ENCODE results near the gene HDDC2.

Gene HDDC2

DNA sequence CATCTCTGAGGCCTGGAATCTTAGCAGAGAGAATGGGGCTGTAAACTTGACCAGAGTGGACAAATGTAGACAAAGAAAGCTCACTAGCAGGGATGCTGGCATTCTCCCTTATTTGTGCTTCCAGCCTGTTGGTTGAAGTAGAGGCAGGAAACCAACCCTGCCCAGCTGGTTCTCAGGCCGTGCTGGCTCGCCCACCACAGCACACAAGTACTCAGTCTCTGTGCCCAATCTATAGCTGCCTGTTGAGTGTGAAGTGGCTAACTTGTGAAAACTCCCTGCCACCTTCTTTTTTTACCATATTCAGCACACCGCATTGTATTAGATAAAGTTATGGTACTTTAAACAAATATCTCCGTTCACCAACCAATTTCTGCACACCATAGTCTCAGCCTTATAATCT, 37.3 kb downstream of the HDDC2 start:
- Mint-ChIP-seq H3K27me3 (no peaks in the 10 kb centered on the region), H3K27ac (no peak overlapping the region), H3K36me3 (no peaks in the 10 kb centered on the region), H3K4me3 (no peak overlapping the region), H3K4me1 (no peaks in the 10 kb centered on the region), H3K9me3 (no peaks in the 10 kb centered on the region)

DNA sequence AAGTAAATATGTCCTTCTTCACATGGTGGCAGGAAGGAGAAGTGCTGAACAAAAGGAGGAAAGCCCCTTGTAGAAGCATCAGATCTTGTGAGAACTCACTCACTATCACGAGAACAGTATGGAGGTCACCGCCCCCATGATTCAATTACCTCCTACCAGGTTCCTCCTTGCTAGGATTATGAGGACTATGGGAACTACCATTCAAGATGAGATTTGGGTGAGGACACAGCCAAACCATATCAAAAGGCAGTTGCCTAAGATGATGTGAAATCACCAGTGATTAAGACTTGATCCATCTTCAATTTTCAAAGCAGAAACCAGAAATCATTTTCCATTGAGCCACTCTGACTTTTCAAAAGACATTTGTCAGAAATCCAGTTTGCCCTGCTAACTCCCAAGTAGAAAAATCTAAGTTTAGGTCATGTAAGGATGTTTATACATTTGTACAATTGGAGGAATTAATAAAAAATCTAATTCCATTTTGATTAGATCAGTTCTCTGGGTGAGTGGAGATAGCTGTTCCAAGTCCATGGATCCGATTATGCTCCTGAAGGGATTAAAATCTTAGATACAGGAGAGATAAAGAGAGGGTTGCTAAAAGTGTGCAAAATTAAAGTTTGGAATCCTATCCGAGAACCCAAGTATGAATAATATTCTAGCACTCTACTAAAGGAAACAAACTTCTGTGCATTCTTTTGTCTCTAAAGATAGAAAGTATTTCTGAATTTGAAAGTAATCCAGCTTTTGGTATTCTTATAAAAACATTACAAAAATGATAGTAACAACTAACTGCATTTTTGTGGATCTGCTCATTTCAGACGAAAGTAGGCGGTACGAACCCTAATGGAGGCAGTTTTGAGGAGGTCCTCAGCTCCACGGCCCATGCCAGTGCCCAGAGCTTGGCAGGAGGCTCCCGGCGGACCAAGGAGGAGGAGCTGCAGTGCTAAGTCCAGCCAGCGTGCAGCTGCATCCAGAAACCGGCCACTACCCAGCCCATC, 39.5 kb downstream of the HDDC2 start:
- no peaks in the 10 kb centered on the region for H3K4me1 Mint-ChIP-seq
- H3K27ac Mint-ChIP-seq, result no peak overlapping the region
- no peak overlapping the region for H3K4me3 Mint-ChIP-seq
- H3K36me3 Mint-ChIP-seq, result no peaks in the 10 kb centered on the region
- no peaks in the 10 kb centered on the region for H3K27me3 Mint-ChIP-seq
- no peaks in the 10 kb centered on the region for H3K9me3 Mint-ChIP-seq

DNA sequence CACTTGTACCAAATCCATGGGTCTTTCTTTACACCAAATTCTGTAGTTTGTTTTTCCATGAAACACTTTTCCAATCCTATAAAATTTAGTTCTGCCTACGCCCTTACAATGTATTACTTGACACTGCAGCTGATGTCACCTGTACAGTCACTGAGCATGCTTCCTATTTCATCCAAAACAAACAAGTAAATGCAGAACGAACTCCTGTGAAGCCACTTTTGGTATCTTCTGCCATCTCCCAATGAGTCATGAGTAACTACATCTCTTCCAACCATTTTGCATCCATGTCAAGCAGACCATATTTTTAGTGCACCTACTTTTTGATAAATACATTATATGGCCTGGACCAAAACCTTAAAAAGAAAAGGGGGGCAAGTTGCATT, 42.4 kb downstream of the HDDC2 start:
- H3K36me3 Mint-ChIP-seq, result no peaks in the 10 kb centered on the region
- H3K9me3 Mint-ChIP-seq, result no peaks in the 10 kb centered on the region
- no peaks in the 10 kb centered on the region for H3K27me3 Mint-ChIP-seq
- H3K4me1 Mint-ChIP-seq, result no peaks in the 10 kb centered on the region
- no peak overlapping the region for H3K27ac Mint-ChIP-seq
- H3K4me3 Mint-ChIP-seq, result no peak overlapping the region

GRCh38 chr6:125258651-125259353, 43.0 kb downstream of the HDDC2 start:
- no peak overlapping the region for H3K27ac Mint-ChIP-seq
- no peaks in the 10 kb centered on the region for H3K9me3 Mint-ChIP-seq
- no peaks in the 10 kb centered on the region for H3K4me1 Mint-ChIP-seq

DNA sequence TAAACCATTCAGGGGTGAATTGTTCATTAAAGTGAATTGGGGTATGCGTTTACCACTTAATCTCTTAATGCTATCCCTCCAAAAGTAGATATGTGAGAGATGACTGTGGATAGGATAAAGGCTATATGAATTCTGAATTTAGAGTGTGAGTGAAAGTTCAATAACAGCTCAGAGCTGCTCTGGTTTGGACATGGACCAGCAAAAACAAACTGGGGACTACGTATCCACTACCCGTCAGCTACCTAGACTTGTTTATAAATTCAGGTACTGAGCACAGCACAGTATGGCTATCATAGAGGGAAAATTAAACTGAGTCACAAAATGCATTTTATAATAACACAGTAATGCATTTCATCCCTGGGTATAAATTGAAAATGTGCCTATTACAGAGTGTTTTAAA, 44.4 kb downstream of the HDDC2 start:
- no peak overlapping the region for H3K27ac Mint-ChIP-seq
- H3K4me3 Mint-ChIP-seq, result no peak overlapping the region
- H3K27me3 Mint-ChIP-seq, result no peaks in the 10 kb centered on the region
- H3K4me1 Mint-ChIP-seq, result no peaks in the 10 kb centered on the region
- H3K36me3 Mint-ChIP-seq, result no peaks in the 10 kb centered on the region
- no peaks in the 10 kb centered on the region for H3K9me3 Mint-ChIP-seq

More at GRCh38 chr6:125258651-125259353, 43.0 kb downstream of the HDDC2 start:
- no peaks in the 10 kb centered on the region for H3K27me3 Mint-ChIP-seq
- no peaks in the 10 kb centered on the region for H3K36me3 Mint-ChIP-seq
- H3K4me3 Mint-ChIP-seq, result no peak overlapping the region

DNA sequence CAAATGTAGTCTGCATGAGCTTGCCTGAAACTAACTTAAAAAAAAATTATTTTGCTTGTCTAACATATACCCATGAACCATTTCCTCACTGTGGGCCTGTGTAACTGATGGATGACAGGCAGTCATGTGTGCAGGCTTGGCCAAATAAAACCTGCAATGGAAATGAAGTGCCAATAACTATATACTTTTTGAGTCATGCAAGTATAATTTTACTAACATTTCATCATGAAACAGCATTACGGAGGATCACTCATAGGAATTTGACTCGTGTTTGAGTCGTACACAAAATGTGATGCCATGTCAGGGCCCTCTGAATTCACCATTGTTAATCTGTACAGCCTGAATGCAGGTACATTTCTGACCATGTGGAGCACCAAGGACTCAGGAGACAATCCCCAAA, 46.6 kb downstream of the HDDC2 start:
- Mint-ChIP-seq H3K36me3 (no peaks in the 10 kb centered on the region), H3K27me3 (no peaks in the 10 kb centered on the region), H3K9me3 (no peaks in the 10 kb centered on the region), H3K27ac (no peak overlapping the region), H3K4me3 (no peak overlapping the region), H3K4me1 (no peaks in the 10 kb centered on the region)

DNA sequence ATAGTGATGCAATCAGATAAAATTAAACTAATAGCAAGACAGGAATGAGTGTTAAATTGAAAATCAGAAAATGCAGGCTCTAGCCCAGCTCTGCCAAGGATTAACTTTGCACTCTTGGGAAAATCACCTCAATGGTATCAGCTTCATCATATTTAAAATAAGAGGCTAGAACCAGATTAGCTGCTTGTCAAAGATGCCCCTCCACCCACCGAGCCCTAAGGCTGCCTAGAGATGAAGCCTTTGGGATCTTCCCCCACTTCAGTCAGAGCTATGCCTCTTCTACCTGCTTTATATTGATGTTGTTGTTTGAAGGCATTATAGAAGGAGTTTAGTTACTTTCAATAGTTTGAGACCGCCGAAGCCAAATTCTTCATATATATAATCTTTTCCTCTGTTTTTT, 47.4 kb downstream of the HDDC2 start:
- no peaks in the 10 kb centered on the region for H3K4me1 Mint-ChIP-seq

DNA sequence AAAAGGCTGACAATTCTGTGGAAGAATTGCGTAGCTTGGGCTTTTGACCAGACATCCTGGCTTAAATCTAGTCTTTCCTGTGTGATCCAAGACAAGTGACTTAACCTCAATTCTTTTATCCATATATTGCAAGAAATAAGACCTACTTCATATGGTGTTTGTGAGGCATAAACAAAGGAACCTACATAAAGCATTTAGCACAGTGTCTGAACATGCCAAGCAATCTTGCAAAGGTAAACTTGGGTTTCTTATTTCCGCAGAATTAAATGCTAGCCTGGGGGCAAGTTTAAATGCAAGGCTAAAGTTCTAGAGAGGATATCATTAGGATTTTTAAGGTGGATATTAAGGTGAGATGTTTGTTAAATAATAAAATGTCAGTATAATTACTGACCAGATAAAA, 47.9 kb downstream of the HDDC2 start:
- Mint-ChIP-seq H3K9me3 (no peaks in the 10 kb centered on the region), H3K27ac (no peak overlapping the region), H3K4me3 (no peak overlapping the region), H3K27me3 (no peaks in the 10 kb centered on the region), H3K36me3 (no peaks in the 10 kb centered on the region), H3K4me1 (no peaks in the 10 kb centered on the region)

More for the DNA sequence above, 47.4 kb downstream of the HDDC2 start:
- no peak overlapping the region for H3K27ac Mint-ChIP-seq
- no peaks in the 10 kb centered on the region for H3K36me3 Mint-ChIP-seq
- H3K9me3 Mint-ChIP-seq, result no peaks in the 10 kb centered on the region
- H3K27me3 Mint-ChIP-seq, result no peaks in the 10 kb centered on the region
- H3K4me3 Mint-ChIP-seq, result no peak overlapping the region

DNA sequence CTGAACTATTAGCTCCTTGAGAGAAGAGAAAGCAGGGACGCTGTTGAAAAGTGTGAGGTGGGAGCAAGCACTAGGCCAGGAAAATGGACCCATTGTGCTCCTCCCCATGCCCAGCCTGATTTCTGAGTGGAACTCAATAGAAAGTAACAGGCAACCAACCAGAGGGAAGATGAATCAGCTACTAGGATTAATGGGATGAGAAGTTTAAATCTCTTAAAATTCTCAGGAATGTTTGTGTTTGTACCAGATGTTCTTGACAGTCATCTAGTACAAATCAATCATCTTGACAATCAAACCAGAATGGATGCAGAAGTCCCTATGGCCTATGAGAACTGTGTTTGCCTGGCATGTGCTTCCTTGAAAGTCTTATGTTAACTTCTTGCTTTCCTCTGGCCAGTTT, 48.9 kb downstream of the HDDC2 start:
- Mint-ChIP-seq H3K27me3 (peaks cover 3% of the 10 kb centered on the region), H3K4me1 (no peaks in the 10 kb centered on the region), H3K27ac (no peak overlapping the region), H3K36me3 (no peaks in the 10 kb centered on the region), H3K4me3 (no peak overlapping the region), H3K9me3 (no peaks in the 10 kb centered on the region)

DNA sequence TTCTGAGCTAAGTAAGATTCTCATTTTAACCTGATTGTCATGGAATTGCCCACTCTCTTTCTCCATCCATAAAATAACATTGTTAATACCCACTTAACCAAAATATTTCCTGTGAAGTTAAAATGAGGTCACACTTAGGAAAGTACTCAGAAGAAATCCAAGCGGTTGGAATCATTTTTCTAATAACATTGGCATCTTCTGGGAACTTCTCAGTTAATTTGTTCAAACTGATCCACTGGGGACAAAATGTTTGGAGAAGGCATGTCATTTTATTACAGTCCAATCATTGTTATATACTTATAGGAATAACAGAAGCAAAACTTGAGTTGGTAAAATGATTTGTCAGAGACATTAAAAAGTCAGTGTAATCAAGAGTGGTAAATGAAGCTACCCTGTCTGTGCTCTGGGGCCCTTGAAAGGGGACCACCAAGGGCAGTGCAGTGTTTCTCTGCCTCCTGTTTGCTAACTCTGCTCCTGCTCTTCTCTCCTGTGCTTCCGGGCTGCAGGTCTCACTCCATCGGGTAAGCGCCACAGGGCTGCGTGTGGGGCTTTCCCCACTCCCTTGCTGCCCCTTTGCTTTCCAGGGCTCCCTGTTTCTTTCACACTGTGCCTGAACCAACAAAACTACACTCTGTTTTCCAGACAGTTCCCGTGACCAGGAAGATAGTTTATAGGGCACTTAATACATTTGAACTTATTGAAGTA, 50.1 kb downstream of the HDDC2 start:
- H3K4me3 Mint-ChIP-seq, result peak overlapping the region; percentile 39
- peaks cover 3% of the 10 kb centered on the region for H3K27me3 Mint-ChIP-seq
- no peak overlapping the region for H3K27ac Mint-ChIP-seq
- no peaks in the 10 kb centered on the region for H3K9me3 Mint-ChIP-seq
- no peaks in the 10 kb centered on the region for H3K36me3 Mint-ChIP-seq
- no peaks in the 10 kb centered on the region for H3K4me1 Mint-ChIP-seq

DNA sequence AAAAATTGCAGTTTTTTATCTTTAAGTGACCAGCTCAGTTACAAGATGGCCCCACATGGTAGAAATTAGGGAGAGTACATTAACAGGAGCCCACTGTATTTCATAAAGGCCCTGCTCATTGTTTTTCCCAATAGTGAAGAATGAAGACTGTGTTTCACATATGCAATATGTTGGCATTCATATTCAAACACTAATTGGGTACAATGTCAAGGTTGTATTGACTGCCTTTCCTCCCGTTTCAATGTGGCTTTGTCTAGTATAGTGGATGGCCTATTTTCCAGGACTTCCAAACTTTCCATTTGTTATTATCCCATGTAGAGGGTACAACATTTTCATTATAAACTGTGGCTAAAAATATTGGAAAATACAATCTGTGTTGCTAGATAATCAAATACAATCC, 51.3 kb downstream of the HDDC2 start:
- no peaks in the 10 kb centered on the region for H3K4me1 Mint-ChIP-seq
- H3K4me3 Mint-ChIP-seq, result no peak overlapping the region
- no peaks in the 10 kb centered on the region for H3K36me3 Mint-ChIP-seq
- H3K27ac Mint-ChIP-seq, result no peak overlapping the region
- peaks cover 5% of the 10 kb centered on the region for H3K27me3 Mint-ChIP-seq
- H3K9me3 Mint-ChIP-seq, result no peaks in the 10 kb centered on the region

DNA sequence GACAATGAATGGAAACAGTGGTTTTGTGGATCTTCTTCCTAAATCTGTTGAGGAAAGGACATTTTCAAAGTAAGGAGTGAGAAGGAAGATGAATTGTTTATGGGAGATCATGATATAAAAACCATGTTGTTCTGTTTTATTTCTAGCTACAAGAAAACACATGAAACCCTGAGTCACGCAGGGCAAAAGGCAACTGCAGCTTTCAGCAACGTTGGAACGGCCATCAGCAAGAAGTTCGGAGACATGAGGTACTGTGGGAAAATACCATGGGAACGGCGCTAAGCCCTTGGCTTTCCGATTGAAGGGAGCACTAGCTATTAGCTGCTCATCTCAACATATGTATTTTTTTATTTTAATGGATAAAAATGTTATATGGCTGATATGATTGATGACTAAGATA, 53.6 kb downstream of the HDDC2 start:
- Mint-ChIP-seq H3K27me3 (peaks cover 6% of the 10 kb centered on the region), H3K36me3 (no peaks in the 10 kb centered on the region), H3K27ac (no peak overlapping the region)

DNA sequence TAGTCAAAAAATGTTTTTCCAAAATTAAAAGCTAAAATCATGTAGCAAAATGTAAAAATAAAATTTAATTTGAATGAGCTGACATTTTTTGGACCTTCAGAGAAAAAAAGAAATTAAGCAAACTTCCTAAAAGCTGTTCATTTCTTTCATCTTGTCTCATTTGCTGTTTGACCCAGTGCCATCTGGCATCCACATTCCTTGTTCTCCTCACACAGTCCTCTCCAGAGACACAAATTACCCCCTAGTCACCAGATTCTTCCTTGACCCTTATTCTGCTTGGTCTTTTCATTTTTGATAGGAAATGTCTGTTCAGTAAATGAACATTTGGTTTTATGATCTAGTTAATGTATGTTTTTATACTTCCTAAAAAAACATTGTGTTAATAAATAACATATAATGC, 55.2 kb downstream of the HDDC2 start:
- H3K27ac Mint-ChIP-seq, result no peak overlapping the region
- no peaks in the 10 kb centered on the region for H3K4me1 Mint-ChIP-seq
- peaks cover 12% of the 10 kb centered on the region for H3K27me3 Mint-ChIP-seq
- no peaks in the 10 kb centered on the region for H3K36me3 Mint-ChIP-seq
- no peak overlapping the region for H3K4me3 Mint-ChIP-seq
- H3K9me3 Mint-ChIP-seq, result peaks cover 5% of the 10 kb centered on the region

More for the DNA sequence above, 53.6 kb downstream of the HDDC2 start:
- Mint-ChIP-seq H3K9me3 (no peaks in the 10 kb centered on the region), H3K4me3 (no peak overlapping the region), H3K4me1 (no peaks in the 10 kb centered on the region)

DNA sequence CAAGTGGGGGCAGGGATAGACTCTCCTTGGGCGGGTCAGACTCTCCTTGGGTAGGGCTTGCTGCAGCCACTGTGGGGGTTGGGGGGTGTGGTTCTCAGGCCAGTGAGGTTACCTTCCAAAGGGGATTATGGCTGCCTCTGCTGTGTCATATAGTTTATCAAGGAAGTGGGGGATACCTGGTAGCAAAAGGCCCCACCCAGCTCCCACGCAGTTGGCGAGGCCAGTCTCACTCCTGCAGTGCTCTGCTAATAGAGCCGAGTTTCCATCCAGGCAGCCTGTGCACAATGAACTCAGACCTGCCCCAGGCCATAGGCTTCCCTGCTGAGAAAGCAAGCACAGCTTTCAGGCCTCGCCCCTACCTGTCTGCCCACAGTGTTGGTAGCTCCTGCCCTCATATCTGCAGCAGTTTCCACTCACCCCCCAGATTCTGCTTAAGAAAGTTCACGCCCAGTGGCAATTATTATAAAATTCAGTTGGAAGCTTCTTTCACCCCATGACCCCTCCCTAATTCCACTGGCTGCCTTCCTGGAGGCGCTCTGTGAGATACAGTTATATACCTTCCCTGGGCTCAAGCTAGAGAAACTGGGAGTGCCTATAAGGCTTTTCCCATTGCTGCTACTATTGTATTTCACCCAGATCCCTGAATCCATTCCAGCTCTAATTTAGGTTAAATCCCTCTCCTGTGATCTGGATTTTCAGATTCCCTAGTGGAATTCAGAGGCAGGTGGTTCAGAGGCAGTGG, 56.1 kb downstream of the HDDC2 start:
- peaks cover 14% of the 10 kb centered on the region for H3K9me3 Mint-ChIP-seq
- no peaks in the 10 kb centered on the region for H3K4me1 Mint-ChIP-seq
- H3K4me3 Mint-ChIP-seq, result no peak overlapping the region
- H3K36me3 Mint-ChIP-seq, result no peaks in the 10 kb centered on the region
- peaks cover 12% of the 10 kb centered on the region for H3K27me3 Mint-ChIP-seq
- H3K27ac Mint-ChIP-seq, result no peak overlapping the region

- H3K36me3 Mint-ChIP-seq, result no peaks in the 10 kb centered on the region
- peaks cover 19% of the 10 kb centered on the region for H3K9me3 Mint-ChIP-seq
- H3K4me1 Mint-ChIP-seq, result no peaks in the 10 kb centered on the region
- H3K27me3 Mint-ChIP-seq, result peaks cover 12% of the 10 kb centered on the region
- no peak overlapping the region for H3K4me3 Mint-ChIP-seq
- H3K27ac Mint-ChIP-seq, result no peak overlapping the region
Observed at GRCh38 chr6:125245109-125245508, 56.7 kb downstream of the HDDC2 start.

Measured in activated naive CD4-positive, alpha-beta T cell treated with anti-CD3 and anti-CD28 coated beads, Interleukin-2, amount 50 U/mL, for 24 hours (primary cell).